Stimulated activated effector memory CD8-positive, alpha-beta T cell treated with anti-CD3 and anti-CD28 coated beads, Interleukin-12 subunit alpha, Interleukin-12 subunit beta, amount 100 ng/mL, for 72 hours (primary cell): ENCODE measurements around the gene CSNK1E.

Experiments used
- ATAC-seq: fragments of 150-1000 bp; cut with Tn5 transposase; 2 replicates; pipeline ENCODE4 v1.10.0; 2021
- DNase-seq, 2 donors: peaks; one replicate each; pipeline ENCODE4 v3.0.0; 2021 to 2022; ENCODE audit warnings: low spot score in 2 of 2
- H3K27ac Mint-ChIP-seq: one replicate; pipeline ENCODE4 v1.8.0; 2022; ENCODE audit warnings: mild to moderate bottlenecking, mixed read lengths
- H3K36me3 Mint-ChIP-seq: one replicate; pipeline ENCODE4 v1.8.0; 2022; ENCODE audit warnings: mild to moderate bottlenecking, mixed read lengths
- H3K4me1 Mint-ChIP-seq: one replicate; pipeline ENCODE4 v1.8.0; 2022; ENCODE audit warnings: mixed read lengths
- H3K4me3 Mint-ChIP-seq: one replicate; pipeline ENCODE4 v1.8.0; 2022; ENCODE audit warnings: mild to moderate bottlenecking, mixed read lengths
- H3K9me3 Mint-ChIP-seq: one replicate; pipeline ENCODE4 v1.8.0; 2022; ENCODE audit warnings: mixed read lengths

CSNK1E gene

GRCh38 chr22:38315823-38316363 is 1.3 kb downstream of the CSNK1E start:
- Mint-ChIP-seq H3K9me3 (no peaks in the 10 kb centered on the region), H3K27ac (peak overlapping the region; percentile 93), H3K36me3 (peaks cover 51% of the 10 kb centered on the region), H3K4me1 (peaks cover 58% of the 10 kb centered on the region), H3K4me3 (peak overlapping the region; percentile 83)
- DNase-seq: no peak
- no peak for ATAC-seq

GRCh38 chr22:38314933-38315822 is 2.1 kb downstream of the CSNK1E start:
- H3K27ac Mint-ChIP-seq: peak overlapping the region; percentile 93
- DNase-seq (no peak), ATAC-seq (no peak)
- peaks cover 53% of the 10 kb centered on the region for H3K36me3 Mint-ChIP-seq
- no peaks in the 10 kb centered on the region for H3K9me3 Mint-ChIP-seq
- H3K4me3 Mint-ChIP-seq: peak overlapping the region; percentile 83
- H3K4me1 Mint-ChIP-seq: peaks cover 65% of the 10 kb centered on the region

- Mint-ChIP-seq H3K4me3 (peak overlapping the region; percentile 83), H3K9me3 (no peaks in the 10 kb centered on the region), H3K27ac (peak overlapping the region; percentile 93), H3K36me3 (peaks cover 57% of the 10 kb centered on the region), H3K4me1 (peaks cover 69% of the 10 kb centered on the region)
- no peak for ATAC-seq
- no peak for DNase-seq
These were observed 2.9 kb downstream of the CSNK1E start for GRCh38 chr22:38314051-38314932.

- H3K36me3 Mint-ChIP-seq: peaks cover 65% of the 10 kb centered on the region
- peak overlapping the region; percentile 93 for H3K27ac Mint-ChIP-seq
- no peak for DNase-seq
- peak overlapping the region; percentile 83 for H3K4me3 Mint-ChIP-seq
- no peak for ATAC-seq
- no peaks in the 10 kb centered on the region for H3K9me3 Mint-ChIP-seq
- H3K4me1 Mint-ChIP-seq: peaks cover 77% of the 10 kb centered on the region
These were observed 3.8 kb downstream of the CSNK1E start for GRCh38 chr22:38313384-38313955.

- H3K27ac Mint-ChIP-seq: peak overlapping the region; percentile 93
- peak overlapping the region; percentile 40 for H3K4me3 Mint-ChIP-seq
- no peak for DNase-seq
- peaks cover 75% of the 10 kb centered on the region for H3K4me1 Mint-ChIP-seq
- H3K9me3 Mint-ChIP-seq: no peaks in the 10 kb centered on the region
- H3K36me3 Mint-ChIP-seq: peaks cover 73% of the 10 kb centered on the region
- ATAC-seq: no peak
These were observed 4.9 kb downstream of the CSNK1E start for GRCh38 chr22:38312261-38312800.

GRCh38 chr22:38311323-38311620 is 6.0 kb downstream of the CSNK1E start:
- ATAC-seq (peak; percentile 52), DNase-seq (no peak)
- peaks cover 75% of the 10 kb centered on the region for H3K36me3 Mint-ChIP-seq
- H3K9me3 Mint-ChIP-seq: no peaks in the 10 kb centered on the region
- H3K4me3 Mint-ChIP-seq: peak overlapping the region; percentile 40
- peak overlapping the region; percentile 93 for H3K27ac Mint-ChIP-seq
- H3K4me1 Mint-ChIP-seq: peaks cover 82% of the 10 kb centered on the region

- H3K36me3 Mint-ChIP-seq: peaks cover 75% of the 10 kb centered on the region
- H3K4me3 Mint-ChIP-seq: peak overlapping the region; percentile 40
- ATAC-seq (no peak), DNase-seq (no peak)
- peaks cover 83% of the 10 kb centered on the region for H3K4me1 Mint-ChIP-seq
- H3K9me3 Mint-ChIP-seq: no peaks in the 10 kb centered on the region
- H3K27ac Mint-ChIP-seq: peak overlapping the region; percentile 93
These were observed 6.5 kb downstream of the CSNK1E start for GRCh38 chr22:38310518-38311322.

GRCh38 chr22:38309614-38310517 is 7.4 kb downstream of the CSNK1E start:
- H3K4me1 Mint-ChIP-seq: peaks cover 81% of the 10 kb centered on the region
- H3K9me3 Mint-ChIP-seq: no peaks in the 10 kb centered on the region
- peaks cover 74% of the 10 kb centered on the region for H3K36me3 Mint-ChIP-seq
- peak overlapping the region; percentile 93 for H3K27ac Mint-ChIP-seq
- no peak overlapping the region for H3K4me3 Mint-ChIP-seq
- DNase-seq (no peak), ATAC-seq (no peak)

- H3K27ac Mint-ChIP-seq: peak overlapping the region; percentile 67
- ATAC-seq (no peak), DNase-seq (no peak)
- H3K4me1 Mint-ChIP-seq: peaks cover 79% of the 10 kb centered on the region
- H3K36me3 Mint-ChIP-seq: peaks cover 72% of the 10 kb centered on the region
- H3K9me3 Mint-ChIP-seq: no peaks in the 10 kb centered on the region
- H3K4me3 Mint-ChIP-seq: no peak overlapping the region
These were observed 8.3 kb downstream of the CSNK1E start for GRCh38 chr22:38308791-38309498.

GRCh38 chr22:38305471-38306448 is 11.5 kb downstream of the CSNK1E start:
- H3K9me3 Mint-ChIP-seq: no peaks in the 10 kb centered on the region
- ATAC-seq (peak; percentile 94), DNase-seq (peak in 1 of 2 donors; percentile 58)
- peak overlapping the region; percentile 84 for H3K27ac Mint-ChIP-seq
- H3K36me3 Mint-ChIP-seq: peaks cover 74% of the 10 kb centered on the region
- peak overlapping the region; percentile 60 for H3K4me3 Mint-ChIP-seq
- H3K4me1 Mint-ChIP-seq: peaks cover 51% of the 10 kb centered on the region

- DNase-seq (no peak), ATAC-seq (no peak)
- H3K4me1 Mint-ChIP-seq: peaks cover 43% of the 10 kb centered on the region
- H3K27ac Mint-ChIP-seq: peak overlapping the region; percentile 70
- no peak overlapping the region for H3K4me3 Mint-ChIP-seq
- peaks cover 84% of the 10 kb centered on the region for H3K36me3 Mint-ChIP-seq
- no peaks in the 10 kb centered on the region for H3K9me3 Mint-ChIP-seq
These were observed 12.7 kb downstream of the CSNK1E start for GRCh38 chr22:38304526-38304925.

GRCh38 chr22:38303974-38304373 is 13.3 kb downstream of the CSNK1E start:
- H3K4me3 Mint-ChIP-seq: no peak overlapping the region
- peak overlapping the region; percentile 70 for H3K27ac Mint-ChIP-seq
- no peaks in the 10 kb centered on the region for H3K9me3 Mint-ChIP-seq

More at GRCh38 chr22:38303974-38304373, 13.3 kb downstream of the CSNK1E start:
- ATAC-seq (no peak), DNase-seq (no peak)
- H3K4me1 Mint-ChIP-seq: peaks cover 39% of the 10 kb centered on the region
- H3K36me3 Mint-ChIP-seq: peaks cover 84% of the 10 kb centered on the region
